Endometrial microvascular endothelial cells (primary cell): ENCODE data around the gene RNU6-1. TPM values are rescaled to one million over a fixed set of nuclear protein-coding genes. Genes with fewer than 3 reads are reported as not detected.

ENCODE experiments used
- in situ Hi-C: cut with HindIII; loops from 2 replicates; pipeline ENCODE4 v1.10.0; 2017; ENCODE audit warnings: low sequenced_read_pairs, low pct_unique_long_range_greater_than_20kb; ENCODE audit errors: inconsistent ontology term
- total RNA-seq: library from RNA; depleted of rRNA; stranded (reverse); fragments of >200 nt; gene quantifications from one replicate; pipeline ENCODE4 v1.2.3, GENCODE V29; 2015; ENCODE audit errors: inconsistent ontology term

The RNU6-1 gene
- total RNA-seq, 1 donor from 2014 or later = not detected

- in situ Hi-C loops = no loop called here
These were observed 33.3 kb downstream of the RNU6-1 start for GRCh38 chr15:67806536-67806935.

- in situ Hi-C loops = no loop called here
These were observed 34.0 kb downstream of the RNU6-1 start for GRCh38 chr15:67805666-67806516.

- in situ Hi-C loops = no loop called here
These were observed 34.7 kb downstream of the RNU6-1 start for GRCh38 chr15:67805008-67805665.

GRCh38 chr15:67803996-67804843 lies 35.6 kb downstream of the RNU6-1 start:
- in situ Hi-C loops = no loop called here

GRCh38 chr15:67803299-67803698 lies 36.5 kb downstream of the RNU6-1 start:
- in situ Hi-C loops = no loop called here

- in situ Hi-C loops = no loop called here
These were observed 37.6 kb downstream of the RNU6-1 start for GRCh38 chr15:67801926-67802914.

- in situ Hi-C loops = no loop called here
These were observed 38.7 kb downstream of the RNU6-1 start for GRCh38 chr15:67801142-67801541.

- in situ Hi-C loops = no loop called here
These were observed 40.0 kb downstream of the RNU6-1 start for GRCh38 chr15:67799801-67800205.

GRCh38 chr15:67796196-67797127 lies 43.4 kb downstream of the RNU6-1 start:
- in situ Hi-C loops = no loop called here

- in situ Hi-C loops = no loop called here
These were observed 44.8 kb downstream of the RNU6-1 start for GRCh38 chr15:67794832-67795574.

GRCh38 chr15:67792250-67792942 lies 47.4 kb downstream of the RNU6-1 start:
- in situ Hi-C loops = no loop called here

GRCh38 chr15:67790610-67791319 lies 49.1 kb downstream of the RNU6-1 start:
- in situ Hi-C loops = no loop called here
